H9 (cell line): Measurements from ENCODE around the gene ZNF229. TPM values are rescaled to one million over a fixed set of nuclear protein-coding genes. Genes with fewer than 3 reads are reported as not detected.
"Not testable (repeated sequence)": the region's sequence is repeated elsewhere in the genome, so short reads cannot be mapped to it uniquely, and the experiment has no call there.

ENCODE experiments used
- DNase-seq: peaks from one replicate; pipeline ENCODE4 v3.0.0-alpha.2; 2017
- H2AFZ ChIP-seq: one replicate; pipeline ENCODE4 v1.6.1; 2013; ENCODE audit warnings: mild to moderate bottlenecking, low read length, control low read depth, moderate library complexity
- H2AK5ac ChIP-seq: 2 replicates; pipeline ENCODE4 v1.6.1; 2013; ENCODE audit warnings: low read length, control low read depth, mixed read lengths; ENCODE audit not compliant: insufficient read length
- H2BK120ac ChIP-seq: one replicate; pipeline ENCODE4 v1.6.1; 2013; ENCODE audit warnings: low read depth, mild to moderate bottlenecking, low read length, control low read depth, inconsistent platforms; ENCODE audit not compliant: poor library complexity, severe bottlenecking
- H2BK12ac ChIP-seq: 2 replicates; pipeline ENCODE4 v1.6.1; 2013; ENCODE audit warnings: low read length, control low read depth, mixed read lengths, low read depth; ENCODE audit not compliant: insufficient read length
- H2BK15ac ChIP-seq: 2 replicates; pipeline ENCODE4 v1.6.1; 2013; ENCODE audit warnings: low read depth, low read length, control low read depth
- H2BK20ac ChIP-seq: one replicate; pipeline ENCODE4 v1.6.1; 2013; ENCODE audit warnings: low read depth, mild to moderate bottlenecking, low read length, control low read depth, inconsistent platforms; ENCODE audit not compliant: poor library complexity, severe bottlenecking
- H2BK5ac ChIP-seq: 2 replicates; pipeline ENCODE4 v1.6.1; 2013; ENCODE audit warnings: low read length, control low read depth, mixed read lengths; ENCODE audit not compliant: insufficient read length
- H3K14ac ChIP-seq: 2 replicates; pipeline ENCODE4 v1.6.1; 2013; ENCODE audit warnings: low read length, control low read depth; ENCODE audit not compliant: insufficient read depth
- H3K18ac ChIP-seq: 2 replicates; pipeline ENCODE4 v1.6.1; 2013; ENCODE audit warnings: low read depth, mild to moderate bottlenecking, mixed read lengths, low read length, control low read depth; ENCODE audit not compliant: insufficient read length
- H3K23ac ChIP-seq: 2 replicates; pipeline ENCODE4 v1.6.1; 2013; ENCODE audit warnings: low read length, control low read depth, mixed read lengths, low read depth; ENCODE audit not compliant: insufficient read length
- H3K23me2 ChIP-seq: 2 replicates; pipeline ENCODE4 v1.6.1; 2013; ENCODE audit warnings: low read depth, mild to moderate bottlenecking, mixed read lengths, low read length, control low read depth; ENCODE audit not compliant: insufficient read length, poor library complexity, severe bottlenecking
- H3K27ac ChIP-seq: 2 replicates; pipeline ENCODE4 v1.5.1; 2013; ENCODE audit warnings: low read length, control low read depth, mixed read lengths, low read depth; ENCODE audit not compliant: insufficient read length
- H3K27me3 ChIP-seq: 2 replicates; pipeline ENCODE4 v1.6.1; 2013; ENCODE audit warnings: low read length, control low read depth, inconsistent platforms; ENCODE audit not compliant: insufficient read depth
- H3K4ac ChIP-seq: 2 replicates; pipeline ENCODE4 v1.6.1; 2013; ENCODE audit warnings: low read depth, mild to moderate bottlenecking, control low read depth, inconsistent platforms, low read length, moderate library complexity
- H3K4me1 ChIP-seq: 2 replicates; pipeline ENCODE4 v1.6.1; 2013; ENCODE audit warnings: low read length, control low read depth, inconsistent platforms; ENCODE audit not compliant: insufficient read depth
- H3K4me2 ChIP-seq: 2 replicates; pipeline ENCODE4 v1.6.1; 2013; ENCODE audit warnings: low read length, control low read depth, mixed read lengths; ENCODE audit not compliant: insufficient read length, insufficient read depth
- H3K56ac ChIP-seq: 2 replicates; pipeline ENCODE4 v1.6.1; 2013; ENCODE audit warnings: low read depth, mild to moderate bottlenecking, mixed read lengths, low read length, control low read depth; ENCODE audit not compliant: insufficient read length
- H3K79me1 ChIP-seq: 2 replicates; pipeline ENCODE4 v1.6.1; 2013; ENCODE audit warnings: low read depth, mild to moderate bottlenecking, moderate library complexity, low read length, control low read depth, inconsistent platforms; ENCODE audit not compliant: insufficient read depth, poor library complexity, severe bottlenecking
- H3K79me2 ChIP-seq: 2 replicates; pipeline ENCODE4 v1.6.1; 2013; ENCODE audit warnings: low read length, control low read depth, inconsistent platforms; ENCODE audit not compliant: insufficient read depth
- H3K9ac ChIP-seq: 2 replicates; pipeline ENCODE4 v1.6.1; 2013; ENCODE audit warnings: low read length, control low read depth, mixed read lengths; ENCODE audit not compliant: insufficient read length; ENCODE audit errors: extremely low read depth
- H3K9me3 ChIP-seq: one replicate; pipeline ENCODE4 v1.6.1; 2013; ENCODE audit warnings: low read depth, low read length, inconsistent platforms; ENCODE audit not compliant: control insufficient read depth
- H3T11ph ChIP-seq: one replicate; pipeline ENCODE4 v1.6.1; 2013; ENCODE audit warnings: mild to moderate bottlenecking, low read length, control low read depth, inconsistent platforms
- H4K20me1 ChIP-seq: one replicate; pipeline ENCODE4 v1.6.1; 2013; ENCODE audit not compliant: control insufficient read depth, insufficient read length, insufficient read depth
- H4K5ac ChIP-seq: 2 replicates; pipeline ENCODE4 v1.6.1; 2013; ENCODE audit warnings: low read depth, mild to moderate bottlenecking, mixed read lengths, low read length, control low read depth; ENCODE audit not compliant: insufficient read length
- H4K8ac ChIP-seq: replicated peaks from 2 replicates; pipeline ENCODE4 v1.6.1; 2013; ENCODE audit warnings: low read length, control low read depth, mixed read lengths, low read depth; ENCODE audit not compliant: insufficient read length
- H4K91ac ChIP-seq: 2 replicates; pipeline ENCODE4 v1.6.1; 2013; ENCODE audit warnings: low read depth, mild to moderate bottlenecking, moderate library complexity, mixed read lengths, low read length, control low read depth; ENCODE audit not compliant: insufficient read length
- H3K27ac Mint-ChIP-seq, 3 experiments: 2 replicates in 2 of 3; 3 replicates in 1 of 3; pipeline ENCODE4 v1.8.0; 2020 to 2021; ENCODE audit warnings: mixed read lengths in 3 of 3, mild to moderate bottlenecking in 1 of 3, moderate library complexity in 1 of 3
- H3K27me3 Mint-ChIP-seq: 2 replicates; pipeline ENCODE4 v1.8.0; 2021; ENCODE audit warnings: low read depth, mild to moderate bottlenecking, moderate library complexity, mixed read lengths
- H3K36me3 Mint-ChIP-seq, 3 experiments: 2 replicates in 2 of 3; 3 replicates in 1 of 3; pipeline ENCODE4 v1.8.0; 2020 to 2021; ENCODE audit warnings: low read depth in 3 of 3, mixed read lengths in 3 of 3; ENCODE audit not compliant: insufficient read depth in 1 of 3
- H3K4me1 Mint-ChIP-seq, 2 experiments: 2 replicates each; pipeline ENCODE4 v1.8.0; 2020; ENCODE audit warnings: mixed read lengths in 2 of 2
- H3K4me3 Mint-ChIP-seq, 2 experiments: 2 replicates in 1 of 2; 3 replicates in 1 of 2; pipeline ENCODE4 v1.8.0; 2020 to 2021; ENCODE audit warnings: mild to moderate bottlenecking in 2 of 2, mixed read lengths in 2 of 2, moderate library complexity in 1 of 2
- H3K9me3 Mint-ChIP-seq, 2 experiments: 2 replicates in 1 of 2; 3 replicates in 1 of 2; pipeline ENCODE4 v1.8.0; 2020; ENCODE audit warnings: mild to moderate bottlenecking in 2 of 2, mixed read lengths in 2 of 2, moderate library complexity in 1 of 2
- CTCF ChIP-seq: fragments of 200-600 bp; sonication (generic); conservative IDR thresholded peaks from 3 replicates; pipeline ENCODE4 v1.8.0; 2021; ENCODE audit warnings: antibody characterized with exemption, mild to moderate bottlenecking
- WGBS: extraction: QIAGEN DNeasy Blood & Tissue Kit; methylation state at CpG from one replicate; pipeline ENCODE4 v1.1.7; 2013; ENCODE audit warnings: missing lambda C conversion rate, low lambda C conversion rate, mixed read lengths; ENCODE audit not compliant: insufficient read length; ENCODE audit errors: extremely low coverage; 5-methylcytosine and 5-hydroxymethylcytosine counted together
- total RNA-seq: library from RNA; stranded (reverse); gene quantifications from 2 replicates; pipeline ENCODE4 v1.2.1, GENCODE V29; 2021

ZNF229 gene
- total RNA-seq, 1 experiment from 2014 or later, result 7.4 TPM

GRCh38 chr19:44401139-44402115, 46.8 kb downstream of the ZNF229 start, which contains the start of gene ZNF285:
Gene ZNF285 (minus strand): TSS chr19:44401608. CDS start chr19:44397213, 4,395 bp downstream.
- H3K27me3 Mint-ChIP-seq, result peaks cover 12% of the 10 kb centered on the region

GRCh38 chr19:44389268-44389667, 59.0 kb downstream of the ZNF229 start:
- not testable (repeated sequence) for H4K5ac ChIP-seq, H3K27ac Mint-ChIP-seq, H2AK5ac ChIP-seq, H3T11ph ChIP-seq, H3K9me3 ChIP-seq, H3K79me2 ChIP-seq, H2BK12ac ChIP-seq, H3K23me2 ChIP-seq, H3K4me1 ChIP-seq, H3K4ac ChIP-seq, H3K4me1 Mint-ChIP-seq, H3K27ac ChIP-seq, H3K79me1 ChIP-seq, H3K27me3 Mint-ChIP-seq, H3K4me3 Mint-ChIP-seq, DNase-seq, H3K27me3 ChIP-seq, H2BK5ac ChIP-seq, H2BK20ac ChIP-seq, H3K18ac ChIP-seq, H3K4me2 ChIP-seq, H2BK120ac ChIP-seq, H3K23ac ChIP-seq, H3K9ac ChIP-seq, H3K56ac ChIP-seq, H4K20me1 ChIP-seq, H3K14ac ChIP-seq, H4K8ac ChIP-seq, H4K91ac ChIP-seq, H2BK15ac ChIP-seq, H2AFZ ChIP-seq
- H3K36me3 Mint-ChIP-seq, result peaks cover 42 to 71% (median 58%) of the 10 kb centered on the region in 3 experiments
- no CpG with 5 or more reads among the region's 4 CpGs for WGBS
- H3K9me3 Mint-ChIP-seq, result peaks cover 59 to 76% of the 10 kb centered on the region in 2 experiments

More at GRCh38 chr19:44401139-44402115, 46.8 kb downstream of the ZNF229 start, which contains the start of gene ZNF285:
- Histone ChIP-seq H2BK5ac (no peak within 1 kb of the TSS), H3K4me2 (peak within 1 kb of the TSS; percentile 77), H4K20me1 (no peaks in the 10 kb centered on the region), H2BK120ac (no peak within 1 kb of the TSS), H3K56ac (no peak within 1 kb of the TSS), H2BK15ac (no peak within 1 kb of the TSS), H3T11ph (no peak within 1 kb of the TSS), H4K8ac (no peak within 1 kb of the TSS), H4K91ac (no peak within 1 kb of the TSS), H3K9ac (no peak within 1 kb of the TSS), H4K5ac (no peak within 1 kb of the TSS), H3K9me3 (no peaks in the 10 kb centered on the region), H3K14ac (no peak within 1 kb of the TSS), H2BK12ac (no peak within 1 kb of the TSS), H3K4me1 (no peaks in the 10 kb centered on the region), H3K79me2 (no peaks in the 10 kb centered on the region), H3K27ac (no peak within 1 kb of the TSS), H3K79me1 (no peaks in the 10 kb centered on the region), H3K23ac (no peak within 1 kb of the TSS), H3K27me3 (no peaks in the 10 kb centered on the region), H2BK20ac (no peak within 1 kb of the TSS), H3K23me2 (no peaks in the 10 kb centered on the region), H2AK5ac (no peak within 1 kb of the TSS), H2AFZ (peak within 1 kb of the TSS; percentile 69), H3K18ac (no peak within 1 kb of the TSS), H3K4ac (no peak within 1 kb of the TSS)
- H3K9me3 Mint-ChIP-seq, result peaks cover 44 to 58% of the 10 kb centered on the region in 2 experiments
- no peak for TF ChIP-seq CTCF
- no CpG with 5 or more reads among the region's 43 CpGs for whole genome bisulfite sequencing
- peaks cover 8 to 10% (median 9%) of the 10 kb centered on the region in 3 experiments for H3K36me3 Mint-ChIP-seq
- H3K4me3 Mint-ChIP-seq, result peak within 1 kb of the TSS; percentile 94 to 95
- peak; percentile 97 for DNase-seq
- H3K27ac Mint-ChIP-seq, result peak within 1 kb of the TSS in 2 of 3 experiments; percentile 32 to 50; a peak in 4 of 7 replicates
- peaks cover 0 to 4% of the 10 kb centered on the region in 2 experiments; a peak in 3 of 4 replicates for H3K4me1 Mint-ChIP-seq
